Measurements from ENCODE around the gene M1AP.
"Not testable (repeated sequence)": the region's sequence is repeated elsewhere in the genome, so short reads cannot be mapped to it uniquely, and the experiment has no call there.

M1AP gene

DNA sequence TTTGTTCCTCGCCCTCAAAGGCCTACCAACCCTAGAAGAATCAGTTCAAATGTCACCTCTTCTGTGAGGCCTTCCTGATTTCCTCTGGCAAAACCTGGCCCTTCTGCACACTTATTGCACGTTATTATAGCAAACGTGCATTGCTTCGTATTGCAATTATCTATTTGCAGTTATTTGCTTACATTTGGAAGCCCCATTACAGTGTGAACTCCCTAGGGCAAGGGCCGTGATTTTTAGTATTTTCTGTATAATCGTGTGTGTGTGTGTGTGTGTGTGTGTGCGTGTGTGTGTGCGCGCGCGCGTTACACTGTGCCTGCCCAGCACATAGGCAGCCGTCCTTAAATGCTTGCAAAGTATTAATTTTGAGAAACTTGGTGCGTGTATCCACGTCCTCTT is 5.5 kb upstream of the M1AP start:
- DNase-seq, result no peak

DNA sequence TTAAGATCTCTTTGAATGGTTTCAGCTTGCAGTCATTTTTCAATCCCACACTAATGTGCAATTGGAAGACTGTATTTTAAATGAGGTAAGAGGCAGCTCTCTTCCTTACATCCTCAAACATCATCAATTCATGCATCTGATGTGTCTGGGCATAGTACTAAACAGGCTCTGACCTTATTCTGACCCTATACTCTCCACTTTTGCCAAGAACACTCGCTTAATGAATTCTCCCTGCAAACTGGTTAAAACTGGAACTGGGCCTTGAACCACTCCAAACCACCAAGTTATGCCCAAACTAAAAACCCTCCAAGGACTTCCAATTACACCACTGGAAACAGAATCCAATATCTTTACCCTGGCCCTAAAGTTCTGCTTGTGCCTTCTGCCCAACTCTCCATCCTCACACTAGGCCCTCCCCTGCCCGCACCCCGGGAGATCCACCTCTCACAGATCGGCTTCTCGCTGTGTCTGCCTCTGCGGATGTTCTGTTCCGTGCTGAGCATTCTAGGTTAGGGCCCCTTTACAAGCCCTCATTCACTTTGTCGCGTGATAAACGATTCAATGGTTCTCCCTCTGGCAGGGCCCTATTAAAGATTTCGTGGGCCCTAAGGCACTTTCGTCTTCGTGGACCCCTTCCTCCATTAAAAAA is 1.2 kb downstream of the M1AP start:
- no peak for DNase-seq

DNA sequence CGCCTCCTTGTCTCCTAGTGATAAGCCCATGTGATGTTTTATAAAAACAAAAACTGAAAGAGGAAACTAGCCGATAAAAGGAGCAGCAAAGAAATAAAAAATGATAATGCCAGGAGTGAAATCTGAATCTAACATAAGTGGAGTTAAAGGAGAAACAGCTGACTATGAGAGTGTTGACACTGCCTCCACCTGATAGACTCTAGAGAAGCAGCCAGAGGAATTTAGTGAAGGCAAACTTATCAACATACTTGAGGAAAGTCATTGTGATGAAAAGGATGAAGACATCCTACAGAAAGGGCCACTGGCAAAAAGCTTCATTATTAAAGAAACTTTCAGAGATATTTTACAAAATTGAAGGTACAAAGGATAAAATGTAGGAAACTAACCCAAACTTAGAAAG is 1.9 kb downstream of the M1AP start:
- no peak for DNase-seq

DNA sequence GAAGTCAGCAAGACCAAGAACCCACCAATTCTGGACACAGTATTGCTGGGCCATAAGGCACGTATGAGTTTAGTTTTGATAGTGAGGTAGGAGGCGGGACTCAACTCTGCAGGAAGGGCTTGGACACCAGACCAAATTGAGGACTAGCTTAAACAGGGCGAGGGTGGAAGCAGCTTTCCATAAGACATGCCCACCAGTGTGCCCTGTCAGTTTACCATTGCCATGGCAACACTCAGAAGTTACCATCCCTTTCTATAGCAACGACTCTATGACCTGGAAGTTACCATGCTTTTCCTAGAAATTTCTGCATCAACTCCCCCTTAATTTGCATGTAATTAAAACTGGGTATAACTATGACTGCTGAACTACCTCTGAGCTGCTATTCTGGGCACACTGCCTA is 2.8 kb downstream of the M1AP start:
- DNase-seq, result no peak

DNA sequence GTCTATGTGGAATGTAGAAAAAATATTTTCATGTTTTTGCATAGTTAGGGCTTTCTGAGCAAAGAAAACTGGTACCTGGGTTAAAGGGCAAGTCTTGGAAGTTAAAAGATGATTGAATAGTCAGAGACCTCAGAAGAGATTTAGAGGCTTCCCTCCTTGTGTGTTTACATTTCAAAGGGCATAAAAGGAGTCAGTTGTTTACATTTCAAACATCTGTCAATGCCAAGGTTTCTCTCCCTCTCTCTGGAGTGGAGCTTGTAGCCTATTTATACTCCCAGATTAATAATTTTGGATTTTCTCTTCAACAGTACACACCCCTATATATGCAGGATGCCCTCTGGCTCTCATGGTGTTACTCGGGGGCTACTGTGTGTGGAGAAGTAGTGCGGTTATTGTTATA is 8.6 kb downstream of the M1AP start:
- no peak for DNase-seq

DNA sequence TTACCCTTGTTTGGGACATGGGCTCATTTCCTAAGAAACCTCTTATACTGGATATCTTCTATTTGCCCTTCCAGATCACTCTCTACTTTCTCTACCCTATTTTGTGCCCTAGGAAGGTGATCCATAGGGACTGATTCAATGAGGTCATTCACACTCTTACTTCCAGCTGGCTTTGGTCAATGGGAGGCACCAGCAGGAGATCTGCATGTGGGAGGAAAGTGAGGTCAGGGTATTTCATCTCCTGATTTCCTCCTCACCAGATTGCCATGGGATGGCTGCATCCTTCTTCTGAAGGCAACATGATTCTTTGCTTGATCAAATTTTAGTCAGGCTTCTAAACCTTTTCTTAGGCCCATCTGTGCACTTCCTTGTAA is 15.2 kb downstream of the M1AP start:
- no peak for DNase-seq

DNA sequence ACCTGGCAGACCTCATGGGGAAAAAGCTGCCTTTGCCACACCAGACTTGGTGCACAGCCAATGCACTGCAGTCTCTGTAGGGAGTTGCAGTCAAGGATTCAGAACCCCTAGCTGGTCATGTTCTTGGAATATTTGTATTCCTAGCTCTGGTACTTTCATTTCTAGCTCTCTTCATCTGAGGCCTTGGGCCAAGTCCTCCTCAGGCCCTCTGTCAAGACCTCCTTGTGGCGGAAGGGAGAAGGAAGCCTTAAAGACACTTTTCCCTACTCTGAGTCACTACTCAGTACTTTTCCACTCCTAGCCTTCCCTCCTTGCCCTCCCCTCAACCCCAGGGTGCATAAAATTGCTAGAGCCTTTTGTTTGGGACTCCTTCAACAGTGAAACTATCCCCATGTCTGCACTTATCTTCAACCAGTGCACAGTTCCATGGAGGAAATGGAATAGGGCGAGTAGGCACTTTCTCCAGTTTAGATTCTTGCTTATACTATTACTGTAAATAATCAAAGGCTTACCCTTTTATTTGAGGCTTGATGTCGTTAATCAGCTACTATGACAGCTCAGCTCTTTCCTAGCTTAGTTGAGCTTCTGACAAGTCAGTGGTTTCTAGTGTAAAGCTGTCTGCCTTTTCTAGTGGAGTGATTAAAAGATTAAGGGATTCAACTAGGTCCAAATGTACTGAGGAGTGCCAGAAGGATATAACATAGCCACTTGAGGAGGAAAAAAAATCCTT is 15.8 kb downstream of the M1AP start:
- no peak for DNase-seq

DNA sequence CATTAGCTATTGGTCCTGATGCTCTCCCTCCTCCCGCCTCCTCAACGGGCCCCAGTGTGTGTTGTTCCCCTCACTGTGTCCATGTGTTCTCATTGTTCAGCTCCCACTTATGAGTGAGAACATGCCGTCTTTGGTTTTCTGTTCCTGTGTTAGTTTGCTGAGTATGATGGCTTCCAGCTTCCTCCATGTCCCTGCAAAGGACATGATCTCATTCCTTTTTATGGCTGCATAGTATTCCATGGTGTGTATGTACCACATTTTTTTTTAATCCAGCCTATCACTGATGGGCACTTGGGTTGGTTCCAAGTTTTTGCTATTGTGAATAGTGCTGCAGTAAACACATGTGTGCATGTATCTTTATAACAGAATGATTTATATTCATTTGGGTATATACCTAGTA is 17.7 kb downstream of the M1AP start:
- DNase-seq, result not testable (repeated sequence)

DNA sequence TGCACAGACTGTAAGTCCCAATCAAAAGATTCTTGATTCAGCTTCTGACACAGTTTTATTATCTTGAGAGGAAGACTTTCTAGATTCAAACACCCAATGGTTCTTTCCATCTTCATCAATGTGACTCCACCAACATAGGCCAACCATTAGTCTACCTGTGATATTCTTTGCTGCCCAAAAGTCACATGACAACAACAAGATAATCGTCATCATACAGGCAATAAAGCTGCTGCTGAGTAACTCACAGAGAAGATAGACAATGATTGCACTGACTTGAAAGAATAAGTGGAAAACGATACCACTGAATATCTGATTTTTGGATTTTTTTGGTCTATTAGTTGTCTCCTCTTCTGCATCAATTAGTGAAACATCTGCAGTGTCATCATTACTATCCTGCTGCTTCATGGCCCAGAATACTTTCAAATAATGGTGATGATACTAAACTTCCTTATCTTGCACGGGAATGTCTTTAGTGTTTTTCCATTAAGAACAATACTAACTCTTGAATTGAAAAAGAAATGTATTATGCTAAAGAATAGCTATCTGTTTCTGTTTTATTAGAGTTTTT is 19.5 kb downstream of the M1AP start:
- no peak for DNase-seq

DNA sequence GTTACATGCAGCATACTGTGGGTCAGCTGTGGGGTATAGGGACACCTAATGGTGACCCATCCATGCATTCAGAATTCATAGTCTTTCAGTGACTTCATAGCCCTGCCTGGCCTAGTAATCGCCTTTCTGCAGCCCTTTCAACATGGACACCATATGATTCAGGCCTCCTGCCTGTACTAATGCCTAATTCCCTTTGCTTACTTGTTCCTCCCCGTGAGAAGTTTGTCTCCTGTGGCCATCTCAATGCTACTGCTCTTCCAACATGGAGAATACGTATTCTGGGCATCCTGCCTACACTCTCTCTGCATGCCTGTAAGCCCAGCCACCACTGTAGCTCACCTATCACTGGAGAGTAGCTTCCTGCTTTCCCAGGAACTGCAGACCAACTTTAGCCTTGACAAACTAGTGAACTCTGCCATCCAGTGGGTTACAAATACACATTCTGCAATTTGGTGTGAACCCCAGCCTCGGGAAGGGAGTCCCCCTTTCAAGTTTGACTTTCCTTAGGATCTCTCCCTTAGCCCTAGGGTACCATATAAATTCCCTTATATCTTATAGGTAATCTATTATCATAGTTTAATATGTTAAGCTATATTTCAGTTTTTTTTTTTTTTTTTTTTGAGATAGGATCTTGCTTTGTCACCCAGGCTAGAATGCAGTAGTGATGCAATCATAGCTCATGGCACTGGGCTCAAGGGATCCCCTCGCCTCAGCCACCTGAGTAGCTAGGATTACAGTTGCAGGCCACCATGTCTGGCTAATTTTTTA is 22.3 kb downstream of the M1AP start:
- DNase-seq, result no peak

DNA sequence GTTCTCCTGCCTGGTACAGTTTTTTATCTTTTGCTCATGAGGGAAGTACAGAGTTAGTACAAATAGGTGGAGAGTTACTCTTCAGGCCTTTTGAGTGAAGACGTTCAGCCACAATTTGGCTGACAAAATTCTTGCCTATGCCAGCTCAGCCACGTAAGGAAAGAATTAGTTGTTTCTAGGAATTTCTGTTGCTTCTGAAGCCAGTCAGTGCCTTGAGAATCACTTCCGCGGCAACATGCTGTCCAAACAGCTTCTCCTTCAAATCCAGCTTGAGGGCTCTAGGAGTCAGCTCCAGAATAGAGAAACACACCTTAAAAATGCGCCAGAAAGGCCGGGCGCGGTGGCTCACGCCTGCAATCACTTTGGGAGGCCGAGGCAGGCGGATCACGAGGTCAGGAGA is 27.5 kb downstream of the M1AP start:
- DNase-seq, result no peak

DNA sequence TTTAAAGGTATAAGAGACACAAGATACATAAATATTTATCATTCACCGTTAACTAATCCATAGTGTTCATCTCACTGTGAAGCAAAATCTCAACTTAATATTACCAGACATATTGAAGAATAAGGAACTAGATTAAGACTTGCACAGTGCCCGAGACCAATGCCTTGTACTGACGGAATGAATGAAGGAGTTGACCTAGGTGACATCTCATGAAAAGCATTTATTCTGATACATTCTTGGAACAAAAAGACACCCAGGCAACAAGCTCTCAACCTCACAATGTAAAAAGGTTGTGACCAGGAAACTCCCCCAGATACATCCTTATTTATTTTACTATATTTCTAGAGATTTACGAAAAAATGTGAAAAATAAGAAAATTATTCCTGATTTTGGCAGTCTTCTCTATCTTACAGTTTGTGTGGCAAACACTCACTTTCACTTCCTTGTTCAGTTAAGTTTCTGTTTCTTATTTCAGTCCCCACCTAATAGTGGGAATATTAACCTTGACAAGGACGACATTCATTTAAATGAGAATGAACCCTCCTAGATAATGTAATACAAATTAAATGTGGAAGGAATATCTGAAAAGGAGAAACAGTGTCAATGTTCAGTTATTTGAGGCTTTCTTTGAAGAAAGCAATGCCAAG is 28.4 kb downstream of the M1AP start:
- DNase-seq, result no peak

DNA sequence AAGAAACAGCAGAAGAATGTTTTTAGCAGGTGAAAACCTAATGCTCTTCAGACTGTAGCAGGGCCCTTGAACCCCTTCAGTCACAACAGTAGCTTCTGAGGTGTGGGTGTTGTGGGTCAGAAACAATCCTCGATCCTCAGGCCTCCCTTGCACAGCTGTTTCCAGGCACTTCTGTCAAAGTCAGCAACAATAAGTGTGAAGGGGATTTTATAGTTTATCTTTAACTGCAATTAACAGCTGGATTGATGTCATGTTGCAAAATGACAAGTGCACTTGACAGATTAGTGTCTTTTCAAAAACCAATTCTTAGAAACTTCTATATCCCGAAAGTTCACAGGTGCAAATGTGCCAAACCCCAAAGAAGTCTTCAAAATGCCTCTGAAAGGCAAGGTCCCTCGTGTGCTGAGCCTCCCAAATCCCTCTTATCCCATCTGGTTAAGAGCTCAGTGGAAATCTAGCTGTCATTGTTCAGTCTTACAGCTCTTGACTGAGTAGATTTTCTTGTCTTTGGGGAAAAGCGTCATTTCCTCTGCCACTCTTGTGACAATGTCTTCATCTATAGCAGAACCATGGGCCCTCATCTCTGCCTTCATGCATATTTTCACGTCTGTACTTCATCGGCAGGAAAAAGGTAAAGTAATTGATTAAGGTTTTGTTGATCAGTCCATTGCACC is 29.6 kb downstream of the M1AP start:
- no peak for DNase-seq

DNA sequence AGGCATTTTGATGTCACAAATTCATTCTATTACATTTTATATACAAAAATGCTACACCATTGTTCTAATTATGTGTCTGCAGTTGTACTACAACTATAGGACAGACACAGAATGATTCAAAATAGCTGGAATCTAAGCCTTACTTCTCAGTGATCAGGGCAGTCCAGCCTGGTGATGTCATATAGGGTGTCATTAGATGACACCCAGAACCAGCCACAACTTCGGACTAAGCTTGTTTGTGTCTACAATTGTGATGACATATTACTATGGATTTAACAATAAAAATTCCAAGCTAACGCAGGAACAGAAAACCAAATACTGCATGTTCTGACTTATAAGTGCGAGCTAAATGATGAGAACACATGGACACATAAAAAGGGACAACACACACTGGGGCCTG is 31.0 kb downstream of the M1AP start:
- no peak for DNase-seq

DNA sequence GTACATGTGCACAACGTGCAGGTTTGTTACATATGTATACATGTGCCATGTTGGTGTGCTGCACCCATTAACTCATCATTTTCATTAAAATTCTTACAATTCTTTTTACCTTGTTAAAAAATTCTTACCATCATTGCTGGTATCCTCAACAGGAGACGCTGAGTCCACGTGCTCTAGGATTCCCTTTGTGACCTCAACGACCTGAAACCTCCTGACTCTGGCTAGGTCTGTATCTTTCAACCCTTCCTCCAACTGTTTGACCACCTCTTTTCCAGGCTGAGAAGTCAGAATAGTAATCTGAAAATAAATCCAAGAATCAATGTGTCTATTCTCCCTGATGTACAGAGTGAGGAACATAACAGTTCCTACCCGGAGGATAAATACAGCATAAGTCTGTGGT is 41.2 kb downstream of the M1AP start:
- no peak for DNase-seq

DNA sequence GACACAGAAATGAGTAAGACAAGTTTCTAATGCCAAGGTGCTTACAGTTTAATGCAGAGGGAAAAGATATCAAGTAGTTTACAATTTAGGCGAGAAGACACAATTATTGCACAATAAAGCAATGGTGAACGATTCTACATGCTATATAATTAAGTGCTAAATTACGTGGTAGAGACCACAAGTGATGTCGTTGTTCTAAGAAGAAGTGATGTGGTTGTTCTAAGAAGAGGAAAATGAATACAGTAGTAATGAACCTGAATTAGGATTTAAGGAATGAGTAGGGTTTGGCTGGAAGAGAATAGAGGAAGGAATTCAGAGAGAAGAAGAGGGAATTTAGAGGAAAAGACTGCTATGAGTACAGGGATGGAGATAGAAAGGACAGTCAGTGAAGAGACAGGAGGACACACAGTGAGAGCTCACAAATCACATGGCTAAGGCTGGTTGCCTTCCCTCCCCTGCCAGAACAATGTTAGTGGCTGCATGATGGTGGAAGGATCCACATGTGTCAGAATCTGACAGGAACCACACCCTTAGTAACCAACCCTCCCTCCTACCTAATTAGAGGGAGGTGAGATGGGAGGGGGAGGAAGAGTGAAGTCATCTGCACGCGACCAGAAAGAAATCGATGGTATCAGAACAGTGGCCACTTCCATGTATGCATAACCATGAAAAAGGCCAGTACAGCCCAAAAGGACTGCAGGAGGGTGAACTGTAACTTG is 44.7 kb downstream of the M1AP start:
- DNase-seq, result no peak

DNA sequence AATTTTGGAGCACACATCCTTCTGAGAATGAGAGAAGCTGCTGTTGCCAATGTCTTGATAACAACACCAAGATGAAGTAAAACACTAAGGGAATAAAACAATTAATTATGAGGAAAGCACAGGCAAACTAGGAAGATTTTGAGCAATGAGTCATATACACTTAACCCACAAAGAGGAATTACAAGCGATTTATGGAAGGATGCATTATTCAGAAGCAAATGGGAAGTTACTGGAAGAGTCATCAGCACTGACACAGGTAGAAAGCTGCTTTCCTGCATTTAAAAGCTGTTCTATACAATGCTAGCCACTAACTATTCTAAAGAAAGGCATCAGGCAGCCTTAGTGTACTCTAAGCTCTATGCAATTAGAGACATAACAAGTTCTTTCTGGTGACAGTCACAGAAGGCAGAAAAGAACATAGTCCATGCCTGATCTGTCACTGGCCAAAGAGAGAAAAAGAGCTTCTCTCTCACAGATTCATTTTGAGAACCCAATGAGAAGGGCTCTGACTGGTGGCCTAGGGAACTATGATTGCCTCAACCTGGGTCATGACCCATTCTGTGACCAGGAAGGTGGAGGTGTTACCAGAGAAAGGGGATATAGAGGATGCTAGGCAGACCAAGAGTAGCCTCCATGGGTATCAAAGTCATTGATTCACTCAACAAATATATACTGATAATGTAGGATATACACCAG is 45.4 kb downstream of the M1AP start:
- DNase-seq, result no peak

DNA sequence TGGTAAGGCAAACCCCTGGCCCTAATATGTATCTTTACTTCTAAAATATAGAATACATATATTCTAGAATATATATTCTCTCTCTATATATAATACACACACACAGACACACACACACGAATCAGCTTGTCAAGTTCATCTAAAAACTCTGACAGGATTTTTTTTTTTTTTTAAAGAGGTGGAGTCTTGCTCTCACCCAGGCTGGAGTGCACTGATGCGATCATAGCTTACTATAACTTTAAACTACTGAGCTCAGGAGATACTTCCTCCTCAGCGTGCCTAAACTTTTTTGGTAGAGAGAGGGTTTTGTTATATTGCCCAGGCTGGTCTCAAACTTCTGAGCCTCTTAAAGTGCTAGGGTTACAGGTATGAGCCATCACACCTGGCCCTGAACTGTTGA is 48.5 kb downstream of the M1AP start:
- DNase-seq, result no peak

DNA sequence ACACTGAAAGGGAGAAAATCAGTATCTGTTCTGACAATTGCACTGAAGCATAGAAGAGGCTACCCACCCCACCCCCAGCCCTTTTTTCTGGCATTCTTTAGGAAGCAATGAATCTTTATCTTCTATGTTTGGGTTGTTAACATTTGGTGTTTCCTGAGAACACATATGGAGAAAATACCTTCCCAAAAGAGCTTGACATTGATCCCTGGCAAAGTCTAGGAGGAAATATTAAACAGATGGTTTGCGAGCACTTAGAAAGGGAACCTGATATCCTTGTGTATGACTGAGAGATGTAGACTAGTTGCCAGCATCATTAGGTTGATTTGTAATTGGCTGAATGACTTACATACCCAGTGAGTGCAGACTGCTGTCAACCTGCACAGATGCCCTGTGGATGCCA is 50.7 kb downstream of the M1AP start:
- no peak for DNase-seq

DNA sequence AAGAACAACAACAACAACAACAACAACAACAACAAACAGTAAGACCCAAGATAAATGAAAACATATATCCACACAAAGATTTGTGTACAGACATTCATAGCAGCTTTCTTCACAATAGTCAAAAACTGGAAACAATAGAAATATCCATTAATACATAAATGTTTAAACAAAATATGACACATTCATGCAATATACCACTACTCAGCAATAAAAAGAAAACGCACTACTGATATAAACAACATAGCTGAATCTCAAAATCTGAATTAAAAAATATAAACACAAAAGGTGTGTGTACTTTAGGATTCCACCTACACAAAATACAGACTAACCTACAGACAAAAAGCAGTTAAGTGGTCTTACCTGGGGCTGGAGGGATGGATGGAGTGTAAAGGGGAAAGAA is 51.5 kb downstream of the M1AP start:
- no peak for DNase-seq
